ENCODE results near the gene CCDC182.

DNA sequence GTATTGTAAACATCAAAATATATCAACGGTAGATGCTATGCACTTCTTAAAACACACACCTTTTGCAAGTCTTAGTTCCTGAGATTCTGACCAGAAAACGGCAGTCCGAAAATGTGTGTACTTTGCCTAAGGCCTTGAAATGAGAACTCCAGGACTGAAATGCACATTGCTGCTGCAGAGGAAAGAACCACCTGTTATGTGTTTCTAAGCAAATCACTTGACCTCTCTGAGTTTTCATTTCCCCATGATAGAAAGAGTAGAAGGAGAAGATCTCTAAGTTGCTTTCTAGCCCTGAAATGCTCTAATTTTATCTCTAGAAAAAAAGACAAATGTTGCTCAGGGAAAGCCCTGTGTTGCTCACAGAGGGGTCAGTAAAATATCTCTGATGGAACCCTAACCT lies 9.9 kb downstream of the CCDC182 start:
- TF ChIP-seq POLR2A (IDR thresholded peaks at IDR 0.05) = no peak
- TF ChIP-seq, protein P1, sequence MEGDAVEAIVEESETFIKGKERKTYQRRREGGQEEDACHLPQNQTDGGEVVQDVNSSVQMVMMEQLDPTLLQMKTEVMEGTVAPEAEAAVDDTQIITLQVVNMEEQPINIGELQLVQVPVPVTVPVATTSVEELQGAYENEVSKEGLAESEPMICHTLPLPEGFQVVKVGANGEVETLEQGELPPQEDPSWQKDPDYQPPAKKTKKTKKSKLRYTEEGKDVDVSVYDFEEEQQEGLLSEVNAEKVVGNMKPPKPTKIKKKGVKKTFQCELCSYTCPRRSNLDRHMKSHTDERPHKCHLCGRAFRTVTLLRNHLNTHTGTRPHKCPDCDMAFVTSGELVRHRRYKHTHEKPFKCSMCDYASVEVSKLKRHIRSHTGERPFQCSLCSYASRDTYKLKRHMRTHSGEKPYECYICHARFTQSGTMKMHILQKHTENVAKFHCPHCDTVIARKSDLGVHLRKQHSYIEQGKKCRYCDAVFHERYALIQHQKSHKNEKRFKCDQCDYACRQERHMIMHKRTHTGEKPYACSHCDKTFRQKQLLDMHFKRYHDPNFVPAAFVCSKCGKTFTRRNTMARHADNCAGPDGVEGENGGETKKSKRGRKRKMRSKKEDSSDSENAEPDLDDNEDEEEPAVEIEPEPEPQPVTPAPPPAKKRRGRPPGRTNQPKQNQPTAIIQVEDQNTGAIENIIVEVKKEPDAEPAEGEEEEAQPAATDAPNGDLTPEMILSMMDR (IDR thresholded peaks at IDR 0.05) = no peak
